GM21528 (cell line): ENCODE data around the gene ETNPPL.

Experiments
- ATAC-seq: cut with Tn5 transposase; IDR thresholded peaks from one replicate; pipeline ENCODE4 v1.9.1; 2021; ENCODE audit warnings: mild to moderate bottlenecking, moderate library complexity; ENCODE audit not compliant: unreplicated experiment, low FRiP score

Gene ETNPPL

DNA sequence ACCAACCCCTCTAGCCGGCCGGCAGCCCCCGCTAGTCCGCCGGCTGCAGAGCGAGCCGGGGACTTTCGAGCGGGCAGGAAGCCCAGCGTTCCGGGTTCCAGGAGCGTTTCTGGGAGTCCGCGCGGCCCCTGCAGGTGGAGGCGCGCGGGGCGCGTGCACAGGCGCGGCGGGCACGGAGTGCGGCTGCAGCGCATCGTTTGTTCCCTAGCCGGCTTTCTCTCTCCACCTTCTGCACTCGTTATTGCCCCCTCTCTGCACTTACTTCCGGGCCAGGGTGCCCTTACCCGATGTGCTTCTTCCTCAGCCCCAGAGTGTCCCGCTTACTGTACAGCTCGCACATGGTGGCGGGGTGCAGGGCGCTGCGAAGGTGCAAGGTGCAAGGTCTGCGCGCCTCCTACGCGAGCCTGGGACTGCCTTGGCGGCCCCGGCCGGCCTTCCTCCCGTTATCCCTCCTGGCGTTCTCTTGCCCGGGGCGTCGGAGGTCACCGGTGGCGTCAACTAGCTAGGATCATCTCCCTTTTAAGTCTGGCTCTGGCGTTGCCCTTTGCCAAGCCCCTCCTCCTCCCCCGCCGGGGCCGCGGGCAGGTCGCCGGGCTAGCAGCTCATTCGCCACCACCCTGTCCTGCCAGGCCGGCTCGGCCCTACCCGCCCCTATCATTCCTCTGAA lies at the start of gene ETNPPL:
ETNPPL (minus strand) TSS at position 495 of the 667 bp plus-strand sequence; CDS start at position 340, 155 bp downstream.
- no peak for ATAC-seq

DNA sequence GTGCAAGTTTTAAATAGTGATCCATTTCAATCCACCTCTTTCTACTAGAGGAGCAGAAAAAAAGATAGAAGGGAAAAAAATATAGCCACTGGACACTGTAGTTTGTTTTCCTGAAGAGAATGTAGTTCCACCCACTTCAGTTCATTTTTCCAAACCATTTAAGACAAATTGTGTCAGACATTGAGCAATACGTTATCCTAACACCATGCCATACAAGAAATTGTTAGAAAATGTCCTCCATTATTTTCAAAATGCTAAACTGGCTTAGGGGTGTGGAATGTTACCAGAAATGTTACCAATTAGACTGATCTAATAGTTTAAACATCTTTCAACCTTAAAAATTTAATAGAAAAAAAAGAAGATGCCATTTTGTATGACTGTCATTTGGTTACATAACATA lies 48.6 kb upstream of the ETNPPL start:
- ATAC-seq, result no peak

GRCh38 chr4:108810087-108810486 lies 47.2 kb upstream of the ETNPPL start:
- ATAC-seq, result no peak

GRCh38 chr4:108804648-108805273 lies 41.9 kb upstream of the ETNPPL start:
- no peak for ATAC-seq

DNA sequence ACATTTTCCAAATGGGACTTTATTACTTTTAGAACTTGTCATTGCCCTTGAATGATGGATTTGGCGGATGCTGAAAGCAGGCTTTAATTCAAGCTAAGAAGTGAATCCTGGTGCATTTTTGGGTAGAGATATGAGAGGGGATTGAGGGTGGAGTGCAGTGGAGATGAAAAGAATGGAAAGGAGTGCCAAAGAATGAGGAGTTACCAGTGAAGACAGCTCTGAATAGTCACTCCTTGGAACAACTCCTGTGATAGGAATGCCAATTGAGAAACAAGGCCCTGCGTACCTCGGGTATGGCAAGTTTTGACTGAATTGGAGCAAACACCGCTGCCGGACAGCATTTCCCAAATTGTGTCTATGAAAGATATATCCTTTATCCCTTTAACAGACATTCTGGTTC lies 36.5 kb upstream of the ETNPPL start:
- ATAC-seq, result no peak

DNA sequence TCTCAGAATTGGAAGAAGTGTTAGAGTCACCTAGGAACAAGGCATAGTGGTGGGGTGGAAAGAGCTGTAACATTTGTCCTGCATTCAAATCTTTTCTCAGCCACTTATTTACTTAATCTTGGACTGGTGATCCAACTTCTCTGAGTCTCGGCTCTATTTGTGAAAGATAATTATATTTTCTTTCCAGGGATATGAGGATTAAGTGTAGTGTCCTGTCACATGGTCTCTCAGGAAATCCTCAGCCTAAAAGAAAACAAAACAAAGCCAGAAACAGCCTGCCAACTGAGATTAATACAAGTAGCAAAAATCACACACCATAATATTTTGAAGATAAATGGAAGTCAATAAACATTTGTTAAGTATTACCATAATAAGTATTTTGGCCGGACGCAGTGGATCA lies 33.3 kb upstream of the ETNPPL start:
- no peak for ATAC-seq

DNA sequence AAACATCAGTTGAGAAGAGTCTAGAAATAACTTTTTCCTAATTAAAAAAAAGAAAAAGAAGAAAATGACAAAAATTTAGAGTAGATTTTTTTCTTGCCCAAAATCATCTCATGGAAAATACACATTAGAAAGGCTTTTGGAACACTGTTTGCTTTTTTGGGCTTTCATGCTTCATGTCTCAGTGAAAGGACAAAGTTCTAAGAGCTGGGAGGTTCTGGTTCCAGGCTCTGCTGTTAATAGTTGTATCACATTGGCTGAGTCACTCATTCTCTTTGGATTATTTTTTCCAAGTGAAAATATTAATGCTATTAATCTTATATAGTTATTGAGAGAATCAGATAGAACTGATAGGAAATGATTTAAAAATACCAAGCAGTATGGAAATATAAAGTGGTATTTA lies 32.9 kb upstream of the ETNPPL start:
- no peak for ATAC-seq

- no peak for ATAC-seq
These were observed 31.3 kb upstream of the ETNPPL start for GRCh38 chr4:108794136-108794535.

DNA sequence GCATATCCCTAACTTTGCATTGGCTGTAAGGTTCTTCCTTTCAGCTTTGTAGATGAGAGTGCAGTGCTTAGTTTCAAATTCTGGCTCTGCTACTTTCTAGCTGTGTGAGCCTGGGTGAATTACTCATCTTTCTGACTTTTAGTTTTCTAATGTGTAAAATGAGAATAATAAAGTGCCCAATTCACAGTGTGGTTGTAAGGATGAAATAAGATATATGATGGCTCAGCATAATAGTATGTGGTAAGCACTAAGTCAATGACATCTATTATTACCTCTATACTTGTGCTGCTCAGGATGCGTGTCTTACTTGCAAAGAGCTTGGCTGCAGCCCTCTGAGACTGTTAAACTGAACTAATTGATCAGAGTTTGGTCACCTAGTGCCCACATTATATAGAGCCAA lies 30.6 kb upstream of the ETNPPL start:
- ATAC-seq, result no peak

DNA sequence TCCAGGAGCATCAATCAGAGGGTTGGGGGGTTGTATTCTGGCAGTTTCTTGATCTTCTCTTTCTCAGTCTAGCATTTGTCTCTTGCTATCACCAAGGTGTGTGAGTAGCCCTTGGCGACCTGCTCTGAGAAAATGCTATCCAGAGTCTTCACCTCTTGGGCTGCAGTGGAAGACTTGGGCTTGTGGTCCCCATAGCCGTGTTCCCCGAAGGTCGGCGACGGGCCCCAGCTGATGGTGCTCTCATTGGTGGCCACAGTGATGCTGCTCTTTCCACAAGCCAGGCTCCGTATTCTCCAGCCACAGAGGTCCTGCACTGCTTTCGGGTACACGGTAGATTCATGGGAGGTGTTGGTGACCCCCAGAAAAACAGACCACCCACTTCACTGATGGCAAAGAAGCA lies 25.9 kb upstream of the ETNPPL start:
- ATAC-seq, result no peak

DNA sequence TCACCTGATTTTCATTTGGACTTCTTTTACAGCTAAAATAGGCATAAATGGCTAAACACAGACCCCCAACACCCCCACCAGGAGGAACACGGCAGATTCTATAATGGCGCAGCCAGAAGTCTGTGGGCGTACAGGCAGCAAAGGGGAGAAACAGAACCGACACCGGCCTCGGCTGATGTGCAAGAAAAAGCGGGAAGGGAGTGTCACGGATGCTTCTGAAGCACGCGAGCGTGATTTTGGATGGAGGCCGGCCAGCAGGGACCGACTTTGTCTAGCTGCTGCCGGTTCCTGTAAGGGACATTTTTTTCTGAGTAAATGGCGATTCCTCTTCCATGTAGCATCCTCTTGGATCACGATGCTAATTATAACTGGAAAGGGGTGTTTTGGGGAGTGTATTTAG lies 24.9 kb upstream of the ETNPPL start:
- no peak for ATAC-seq

DNA sequence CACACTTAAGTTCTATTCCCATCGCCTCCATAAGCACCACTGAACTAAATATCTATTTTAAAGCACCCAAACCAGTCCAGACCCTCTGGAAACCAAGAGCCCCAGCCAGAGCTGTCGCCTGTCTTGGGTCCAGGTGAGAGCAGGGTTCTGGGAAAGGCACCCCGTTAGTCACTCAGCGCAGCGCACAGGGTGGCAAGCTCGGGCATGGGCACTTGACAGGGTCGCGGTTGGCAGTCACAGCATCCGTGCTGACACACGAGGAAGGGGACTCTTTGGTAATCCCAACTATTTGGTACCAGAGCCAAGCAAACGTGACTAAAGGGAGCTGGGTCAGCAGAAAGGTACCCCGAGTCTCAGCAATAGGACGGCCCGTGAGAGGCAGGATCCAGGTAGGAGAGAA lies 24.3 kb upstream of the ETNPPL start:
- no peak for ATAC-seq

DNA sequence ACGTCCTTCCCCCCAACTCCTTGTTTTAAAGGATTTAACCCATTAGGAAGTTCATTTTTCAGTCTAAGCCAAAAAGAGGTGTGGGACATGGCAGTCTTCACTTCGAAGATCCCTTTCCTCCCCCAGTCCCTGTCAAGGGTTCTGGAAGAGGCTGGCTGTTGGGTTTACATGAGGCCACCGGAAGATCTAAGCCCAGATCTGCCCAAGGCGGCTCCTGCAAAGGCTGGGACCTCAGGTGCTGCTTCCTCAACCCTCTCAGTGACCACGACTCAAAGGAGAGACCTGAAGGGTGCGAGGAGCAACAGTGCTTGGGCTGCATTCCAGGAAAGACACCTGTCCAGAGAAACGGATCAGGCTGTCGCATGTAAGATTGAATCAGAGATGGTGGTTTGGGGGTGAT lies 23.5 kb upstream of the ETNPPL start:
- ATAC-seq, result no peak

DNA sequence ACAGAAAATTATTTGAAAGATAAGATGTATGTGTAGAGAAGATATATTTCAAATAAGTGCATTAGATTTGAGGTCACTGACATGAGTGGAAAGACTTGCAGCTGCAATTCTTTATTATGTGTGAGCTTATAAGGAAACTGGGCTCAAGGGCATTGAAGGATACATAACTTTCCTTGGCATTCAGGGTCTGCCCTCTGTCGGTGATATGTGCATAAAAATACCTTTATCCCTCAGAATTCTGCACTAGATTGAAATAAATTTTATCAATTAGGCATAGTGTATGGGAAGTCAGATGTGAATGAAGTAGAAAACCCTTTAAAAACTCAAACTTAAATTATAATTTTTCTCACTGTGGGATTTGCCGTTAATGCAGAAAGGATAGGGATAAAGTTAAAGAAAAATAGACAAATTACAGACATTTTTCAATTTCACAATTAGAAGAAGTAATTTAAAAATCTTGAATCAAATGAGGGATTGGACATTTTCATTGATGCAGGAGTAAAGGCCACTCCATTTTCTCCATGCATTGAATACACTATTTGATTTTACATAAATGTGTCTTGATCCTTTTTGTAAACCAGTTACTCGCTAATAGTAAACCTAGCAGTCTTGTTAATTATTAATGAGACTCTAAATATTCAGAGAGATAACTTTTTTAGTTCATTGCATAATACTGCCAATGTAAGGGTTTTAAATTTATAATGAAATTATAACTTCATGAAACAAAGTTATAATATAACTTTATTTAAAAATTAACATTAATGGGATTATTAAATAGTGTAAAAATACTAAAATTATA lies 21.0 kb upstream of the ETNPPL start:
- no peak for ATAC-seq

DNA sequence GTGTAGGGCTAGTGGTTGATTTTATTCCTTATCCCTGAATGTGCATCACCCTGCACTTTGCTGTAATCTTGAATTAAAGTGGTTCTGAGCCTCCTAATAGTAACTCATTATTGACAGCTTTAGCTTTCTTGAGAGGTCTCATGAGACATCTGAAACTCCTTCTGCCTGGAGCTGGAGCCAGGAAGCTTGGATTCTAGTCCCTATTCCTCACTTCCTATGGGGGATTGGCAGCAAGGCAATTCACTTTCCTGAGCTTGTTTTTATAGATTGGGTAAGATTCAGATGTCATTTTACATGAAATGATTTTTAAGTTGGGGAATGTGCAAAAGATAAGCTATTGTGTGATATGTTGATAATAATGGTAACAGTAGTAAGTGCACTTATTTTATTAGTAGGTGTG lies 17.1 kb upstream of the ETNPPL start:
- no peak for ATAC-seq

DNA sequence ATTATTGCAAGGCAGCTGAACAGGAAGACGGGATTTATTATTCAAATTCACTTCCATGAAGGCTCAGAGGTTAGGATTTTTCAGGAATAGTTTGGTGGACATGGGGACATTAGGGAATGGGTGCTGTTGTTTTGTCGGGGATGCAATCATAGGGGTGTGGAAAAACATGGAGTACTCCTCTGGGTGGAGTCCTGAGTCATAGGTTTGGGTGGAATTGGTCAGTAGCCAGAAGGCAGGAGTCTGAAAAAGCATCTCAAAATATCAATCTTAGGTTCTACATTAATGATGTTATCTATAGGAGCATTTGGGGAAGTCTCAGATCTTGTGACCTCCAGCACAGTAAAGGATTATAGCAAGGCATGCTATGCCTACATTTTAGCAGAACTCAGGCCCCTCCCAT lies 14.5 kb upstream of the ETNPPL start:
- no peak for ATAC-seq

DNA sequence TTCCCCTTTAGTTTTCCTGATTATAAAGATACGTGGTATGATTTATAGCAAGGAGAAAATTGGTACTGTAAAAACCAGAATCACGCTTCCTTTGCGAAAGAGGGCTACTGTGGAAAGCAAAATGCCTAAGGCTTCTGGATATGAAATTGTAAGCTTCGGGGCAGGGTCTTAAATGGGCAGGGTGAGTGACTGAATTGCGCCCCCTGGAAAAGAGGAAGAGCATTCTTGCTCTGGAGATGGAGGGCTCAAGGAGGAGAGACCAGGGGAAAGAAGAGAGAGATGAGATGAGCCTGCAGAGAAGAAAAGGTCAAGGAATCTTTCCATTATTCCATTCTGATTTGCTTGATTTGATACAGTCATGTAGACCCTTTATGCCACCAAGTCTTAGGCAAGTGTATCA lies 13.1 kb upstream of the ETNPPL start:
- ATAC-seq, result no peak

- no peak for ATAC-seq
These were observed 12.1 kb upstream of the ETNPPL start for GRCh38 chr4:108774809-108775530.

DNA sequence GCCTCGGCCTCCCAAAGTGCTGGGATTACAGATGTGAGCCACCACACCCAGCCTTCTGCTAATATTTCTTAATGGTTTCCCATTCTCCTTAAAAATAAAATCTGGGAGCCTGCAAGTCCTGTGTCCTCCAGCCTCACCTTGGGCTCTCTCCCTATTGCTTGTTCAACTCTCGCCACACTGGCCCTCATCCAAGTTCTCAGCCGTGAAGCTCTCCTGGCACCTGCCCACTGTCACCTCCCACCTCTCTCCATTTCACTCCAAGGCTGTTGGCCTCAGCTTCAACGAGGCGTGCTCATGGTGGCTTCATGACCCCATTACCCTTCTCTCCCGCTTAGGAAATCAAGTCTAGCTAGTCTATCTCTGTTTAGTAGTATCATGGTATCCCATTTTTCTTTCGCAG lies 9.5 kb upstream of the ETNPPL start:
- no peak for ATAC-seq

- ATAC-seq, result no peak
These were observed 3.2 kb upstream of the ETNPPL start for GRCh38 chr4:108766058-108766457.

DNA sequence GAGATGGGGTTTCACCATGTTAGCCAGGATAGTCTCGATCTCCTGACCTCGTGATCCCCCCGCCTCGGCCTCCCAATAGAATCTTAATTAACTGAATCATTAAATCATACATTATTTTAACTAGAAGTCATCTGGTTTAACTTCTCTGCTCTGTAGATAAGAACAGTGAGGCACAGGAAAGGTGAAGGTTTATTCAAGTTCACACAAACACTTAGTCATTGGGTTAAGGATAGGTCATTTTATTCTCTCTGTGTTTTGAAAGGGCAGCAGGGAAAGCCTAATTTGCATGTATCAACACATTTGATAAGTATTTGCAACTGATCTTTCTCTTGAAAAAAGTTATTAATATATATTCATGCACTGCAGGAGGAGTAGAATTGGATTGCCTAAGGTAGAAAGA lies 1.1 kb upstream of the ETNPPL start:
- no peak for ATAC-seq
